Activated CD8-positive, alpha-beta T cell treated with anti-CD3 and anti-CD28 coated beads for 36 hours (primary cell): ENCODE data around the gene CENPM. TPM values are rescaled to one million over a fixed set of nuclear protein-coding genes. Genes with fewer than 3 reads are reported as not detected.

Experiments used
- ATAC-seq: fragments of 200-7000 bp; cut with Tn5 transposase; one replicate; pipeline ENCODE4 v1.10.0; 2021; ENCODE audit warnings: mild to moderate bottlenecking, moderate library complexity
- CTCF ChIA-PET: fragments of 350-600 bp; sonication (Branson Sonifier 250); formaldehyde crosslinking; loops from one replicate; lab custom pipeline; 2021; ENCODE audit warnings: antibody characterized with exemption; lab: Charles Lee
- POLR2A ChIA-PET: fragments of 350-600 bp; sonication (Branson Sonifier 250); formaldehyde crosslinking; loops from one replicate; lab custom pipeline; 2021; ENCODE audit warnings: antibody characterized with exemption; lab: Charles Lee
- DNase-seq: peaks from one replicate; pipeline ENCODE4 v3.0.0-alpha.2; 2020
- H3K27ac Mint-ChIP-seq: one replicate; pipeline ENCODE4 v1.8.0; 2021; ENCODE audit warnings: mild to moderate bottlenecking, mixed read lengths
- H3K27me3 Mint-ChIP-seq: one replicate; pipeline ENCODE4 v1.8.0; 2021; ENCODE audit warnings: mixed read lengths
- H3K36me3 Mint-ChIP-seq: one replicate; pipeline ENCODE4 v1.8.0; 2021; ENCODE audit warnings: low read depth, mixed read lengths
- H3K4me1 Mint-ChIP-seq: one replicate; pipeline ENCODE4 v1.8.0; 2021; ENCODE audit warnings: low read depth, mixed read lengths
- H3K4me3 Mint-ChIP-seq: one replicate; pipeline ENCODE4 v1.8.0; 2021; ENCODE audit warnings: mild to moderate bottlenecking, moderate library complexity, mixed read lengths
- H3K9me3 Mint-ChIP-seq: one replicate; pipeline ENCODE4 v1.8.0; 2021; ENCODE audit warnings: mixed read lengths
- intact Hi-C: fragments of 100-400 bp; cut with micrococcal nuclease; formaldehyde crosslinking; loops from one replicate; pipeline ENCODE4 v1.10.0; 2022
- total RNA-seq, 2 experiments: library from RNA; stranded (reverse); gene quantifications; one replicate each; pipeline ENCODE4 v1.2.3, GENCODE V29; 2021
- TF ChIP-seq, protein P1 (sequence below): fragments of 200-600 bp; IDR thresholded peaks from one replicate; pipeline ENCODE4 v1.8.0; 2022; ENCODE audit warnings: antibody characterized with exemption, mild to moderate bottlenecking

The CENPM gene
- total RNA-seq, 2 experiments from 2014 or later, result 62.5 to 63.1 TPM

DNA sequence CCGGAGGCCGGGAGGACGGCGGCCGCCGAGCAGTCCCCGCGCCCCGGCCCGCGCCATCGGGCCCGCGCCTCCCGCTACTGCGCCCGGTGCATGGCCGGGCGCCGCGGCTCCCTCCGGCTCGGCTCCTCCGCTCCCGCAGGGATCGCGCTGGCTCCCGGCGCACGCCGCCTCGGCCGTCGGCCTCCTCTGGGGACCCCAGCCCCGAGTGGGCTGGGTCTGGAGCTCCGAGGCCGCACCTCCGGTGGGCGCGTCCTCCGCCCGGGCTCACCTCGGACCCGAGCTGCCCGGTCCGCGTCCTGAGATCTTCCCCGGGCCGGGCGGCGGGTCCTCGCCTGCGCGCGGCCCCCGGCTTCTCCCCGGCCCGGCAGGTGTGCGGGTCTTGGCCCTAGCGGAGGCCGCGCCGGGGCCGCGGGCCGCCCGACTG is 32.3 kb downstream of the CENPM start:
- CTCF ChIA-PET, result interaction anchor here (0.9 kb wide), 1 partner anchor 51 kb away, joined by 3 read pairs; no protein-coding TSS in a partner anchor

DNA sequence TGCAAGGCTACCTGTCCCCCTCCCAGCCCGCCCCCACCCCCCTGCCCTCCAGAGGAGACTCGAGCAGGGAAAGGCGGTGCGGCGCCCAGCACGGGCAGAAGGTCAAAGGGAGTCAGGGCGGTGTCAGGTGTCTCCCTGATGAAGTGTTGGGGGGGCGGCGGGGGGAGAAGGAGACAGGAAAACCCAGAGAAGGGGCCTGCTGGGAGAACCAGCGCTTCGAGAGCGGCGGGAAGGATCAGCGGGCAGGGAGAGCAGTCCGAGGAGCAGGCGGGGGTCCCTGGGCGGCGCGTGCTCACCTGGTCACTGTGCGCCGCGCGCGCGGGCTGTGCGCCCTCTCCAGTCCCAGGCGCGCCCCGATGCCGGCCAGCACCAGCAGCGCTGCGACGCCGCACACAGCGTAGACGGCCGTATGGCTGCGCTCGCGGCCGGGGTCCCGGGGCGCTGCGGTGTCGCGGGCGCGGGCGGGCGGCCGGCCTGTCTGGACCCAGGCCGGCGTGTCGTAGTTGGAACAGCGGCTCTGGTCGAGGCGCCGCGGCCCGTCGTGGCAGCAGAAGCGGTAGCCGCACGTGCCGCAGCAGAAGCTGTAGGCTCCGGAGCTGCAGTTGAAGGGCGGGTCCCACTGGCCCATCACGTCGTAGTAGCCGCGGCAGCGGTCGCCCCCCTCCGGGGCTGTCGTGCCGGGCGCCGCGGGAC is 33.0 kb downstream of the CENPM start:
- H3K36me3 Mint-ChIP-seq, result no peaks in the 10 kb centered on the region
- no peak overlapping the region for H3K27ac Mint-ChIP-seq
- H3K4me3 Mint-ChIP-seq, result no peak overlapping the region
- intact Hi-C loops, result no loop called here
- no peak for DNase-seq
- CTCF ChIA-PET, result interaction anchor here (0.9 to 1.7 kb wide), 2 partner anchors 12 to 51 kb away, joined by 3 to 6 read pairs; no protein-coding TSS in a partner anchor
- no peaks in the 10 kb centered on the region for H3K9me3 Mint-ChIP-seq
- POLR2A ChIA-PET, result interaction anchor here (1.0 to 1.9 kb wide), 6 partner anchors 10 to 81 kb away, joined by 3 to 5 read pairs (median 3); partner anchors contain the start of gene SREBF2
- TF ChIP-seq, protein P1, sequence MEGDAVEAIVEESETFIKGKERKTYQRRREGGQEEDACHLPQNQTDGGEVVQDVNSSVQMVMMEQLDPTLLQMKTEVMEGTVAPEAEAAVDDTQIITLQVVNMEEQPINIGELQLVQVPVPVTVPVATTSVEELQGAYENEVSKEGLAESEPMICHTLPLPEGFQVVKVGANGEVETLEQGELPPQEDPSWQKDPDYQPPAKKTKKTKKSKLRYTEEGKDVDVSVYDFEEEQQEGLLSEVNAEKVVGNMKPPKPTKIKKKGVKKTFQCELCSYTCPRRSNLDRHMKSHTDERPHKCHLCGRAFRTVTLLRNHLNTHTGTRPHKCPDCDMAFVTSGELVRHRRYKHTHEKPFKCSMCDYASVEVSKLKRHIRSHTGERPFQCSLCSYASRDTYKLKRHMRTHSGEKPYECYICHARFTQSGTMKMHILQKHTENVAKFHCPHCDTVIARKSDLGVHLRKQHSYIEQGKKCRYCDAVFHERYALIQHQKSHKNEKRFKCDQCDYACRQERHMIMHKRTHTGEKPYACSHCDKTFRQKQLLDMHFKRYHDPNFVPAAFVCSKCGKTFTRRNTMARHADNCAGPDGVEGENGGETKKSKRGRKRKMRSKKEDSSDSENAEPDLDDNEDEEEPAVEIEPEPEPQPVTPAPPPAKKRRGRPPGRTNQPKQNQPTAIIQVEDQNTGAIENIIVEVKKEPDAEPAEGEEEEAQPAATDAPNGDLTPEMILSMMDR, result no peak
- H3K27me3 Mint-ChIP-seq, result peaks cover 50% of the 10 kb centered on the region
- peaks cover 23% of the 10 kb centered on the region for H3K4me1 Mint-ChIP-seq
- ATAC-seq, result no peak

More for the DNA sequence above, 32.3 kb downstream of the CENPM start:
- POLR2A ChIA-PET, result interaction anchor here (1.0 to 1.9 kb wide), 4 partner anchors 9 to 82 kb away, joined by 3 to 5 read pairs (median 4); partner anchors contain the start of gene SREBF2
- no peak for DNase-seq
- H3K27ac Mint-ChIP-seq, result no peak overlapping the region
- TF ChIP-seq, protein P1, result no peak
- H3K4me1 Mint-ChIP-seq, result peaks cover 22% of the 10 kb centered on the region
- no peak overlapping the region for H3K4me3 Mint-ChIP-seq
- peaks cover 46% of the 10 kb centered on the region for H3K27me3 Mint-ChIP-seq
- intact Hi-C loops, result no loop called here
- no peak for ATAC-seq
- no peaks in the 10 kb centered on the region for H3K36me3 Mint-ChIP-seq
- no peaks in the 10 kb centered on the region for H3K9me3 Mint-ChIP-seq

DNA sequence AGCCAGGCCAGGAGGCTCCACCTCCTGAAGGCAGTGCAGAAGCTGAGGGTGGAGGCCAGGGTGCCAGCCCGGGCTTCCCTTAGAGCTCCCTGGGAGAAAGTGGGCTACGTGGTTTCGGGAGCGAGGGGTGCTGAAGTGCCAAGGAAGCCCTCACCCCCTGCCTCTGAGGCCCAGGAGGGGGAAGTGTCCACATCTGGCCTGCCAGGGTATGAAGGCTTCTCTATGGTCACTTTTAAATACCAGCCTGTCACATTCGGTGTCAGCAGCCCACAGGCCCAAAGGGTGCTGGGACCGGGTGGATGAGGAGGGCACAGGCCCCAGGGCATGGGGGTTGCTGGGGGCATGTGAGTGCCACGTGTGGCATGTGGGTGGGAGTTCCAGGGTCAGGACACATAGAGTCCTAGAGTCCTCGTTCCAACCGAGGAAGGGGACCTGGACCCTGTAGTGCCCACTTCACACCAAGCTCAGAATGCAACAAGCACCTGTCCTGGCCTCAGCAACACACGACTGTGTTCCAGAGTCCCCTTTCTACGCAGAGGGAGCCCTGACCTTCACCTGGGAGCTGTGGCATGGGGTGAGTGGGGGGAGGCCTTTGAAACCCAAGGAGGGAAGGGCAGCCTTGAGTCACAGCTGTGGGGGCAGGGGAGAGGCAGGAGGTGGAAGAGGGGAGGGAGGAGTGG is 33.8 kb downstream of the CENPM start:
- ChIA-PET POLR2A (interaction anchor here (0.7 to 1.9 kb wide), 8 partner anchors 10 to 113 kb away, joined by 3 to 5 read pairs (median 3); partner anchors contain the start of gene CCDC134), CTCF (interaction anchor here (1.6 to 2.3 kb wide), 3 partner anchors 13 to 55 kb away, joined by 3 to 7 read pairs (median 6); no protein-coding TSS in a partner anchor)
- Mint-ChIP-seq H3K36me3 (no peaks in the 10 kb centered on the region), H3K27ac (no peak overlapping the region), H3K27me3 (peaks cover 50% of the 10 kb centered on the region), H3K4me1 (peaks cover 28% of the 10 kb centered on the region), H3K4me3 (peak overlapping the region; percentile 55), H3K9me3 (no peaks in the 10 kb centered on the region)
- TF ChIP-seq, protein P1, result no peak
- DNase-seq, result peak; percentile 49
- ATAC-seq, result no peak
- intact Hi-C loops, result no loop called here

DNA sequence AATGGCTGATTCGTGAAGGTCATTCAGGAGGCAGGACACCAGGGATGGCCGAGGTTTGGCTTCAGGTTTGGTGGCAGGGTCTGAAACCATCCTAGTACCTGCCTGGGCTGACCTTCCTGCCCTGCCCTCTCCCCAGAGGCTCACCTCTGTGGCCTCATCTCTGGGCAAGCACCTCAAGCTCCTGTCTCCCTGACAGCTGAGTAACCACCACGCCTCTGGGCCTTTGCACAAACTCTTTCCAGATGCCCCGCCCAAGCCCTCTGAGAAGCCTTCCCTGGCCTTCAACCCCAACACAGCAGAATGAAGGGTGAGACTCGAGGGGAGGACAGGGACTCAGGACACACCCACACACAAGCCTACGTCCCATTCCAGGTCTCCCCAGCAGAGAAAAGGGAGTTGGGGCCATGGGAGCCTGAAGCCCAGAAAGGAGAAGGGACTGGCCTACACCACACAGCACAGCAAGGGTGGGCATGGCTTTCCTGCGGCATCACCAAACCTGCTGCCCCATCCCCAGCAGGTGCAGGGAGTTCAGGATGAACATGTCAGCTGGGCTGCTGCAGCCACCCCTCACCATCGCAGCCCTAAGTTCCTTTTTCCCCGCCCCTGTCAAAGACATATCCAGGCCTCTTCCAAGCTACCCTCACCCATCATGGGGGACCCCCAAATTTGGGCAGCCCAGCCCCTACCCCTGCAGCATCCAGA is 34.5 kb downstream of the CENPM start:
- H3K27ac Mint-ChIP-seq, result no peak overlapping the region
- peaks cover 30% of the 10 kb centered on the region for H3K4me1 Mint-ChIP-seq
- no peaks in the 10 kb centered on the region for H3K36me3 Mint-ChIP-seq
- DNase-seq (no peak), ATAC-seq (no peak)
- no peak overlapping the region for H3K4me3 Mint-ChIP-seq
- H3K9me3 Mint-ChIP-seq, result no peaks in the 10 kb centered on the region
- POLR2A ChIA-PET, result interaction anchor here (0.7 to 1.9 kb wide), 10 partner anchors 11 to 112 kb away, joined by 3 to 5 read pairs (median 3); partner anchors contain the start of gene CCDC134
- intact Hi-C loops, result no loop called here
- CTCF ChIA-PET, result interaction anchor here (1.6 to 2.3 kb wide), 3 partner anchors 13 to 55 kb away, joined by 3 to 7 read pairs (median 6); no protein-coding TSS in a partner anchor
- H3K27me3 Mint-ChIP-seq, result peaks cover 50% of the 10 kb centered on the region
- TF ChIP-seq, protein P1, result no peak
